ENCODE results near the gene TMEM45A. TPM values are rescaled to one million over a fixed set of nuclear protein-coding genes. Genes with fewer than 3 reads are reported as not detected.

TMEM45A gene
- total RNA-seq, 1 donor from 2014 or later = 178 TPM

GRCh38 chr3:100613721-100614390, 121.4 kb downstream of the TMEM45A start:
- DNase-seq (ENCODE audit: low spot score) = no peak

DNA sequence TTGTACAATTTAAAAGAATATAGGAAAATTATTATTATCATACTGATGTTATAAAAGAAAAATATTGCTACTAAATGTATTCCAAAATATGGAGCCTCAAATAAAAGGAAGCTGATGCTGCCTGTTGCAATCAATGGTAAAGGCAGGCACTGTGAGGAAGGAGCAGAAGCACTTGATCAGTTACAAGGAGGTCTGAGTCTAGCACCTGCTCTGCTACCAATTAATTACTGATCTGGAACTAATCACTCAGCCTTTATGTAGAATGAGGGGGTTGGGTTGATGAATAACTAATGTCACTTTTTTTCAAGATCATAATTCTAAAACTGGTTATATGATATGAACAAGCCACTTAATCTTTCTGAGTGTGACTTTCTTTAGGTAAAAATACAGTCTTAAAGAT, 122.5 kb downstream of the TMEM45A start:
- DNase-seq (ENCODE audit: low spot score) = no peak

GRCh38 chr3:100615684-100616083, 123.3 kb downstream of the TMEM45A start:
- DNase-seq (ENCODE audit: low spot score) = no peak

GRCh38 chr3:100621251-100621650, 128.8 kb downstream of the TMEM45A start:
- DNase-seq (ENCODE audit: low spot score) = no peak

Other genes with a start within 250 kb of the TMEM45A start
- 67.4 TPM for gene TBC1D23, start 231.6 kb upstream of the TMEM45A start, total RNA-seq (ENCODE audit: insufficient read depth, low replicate concordance)
- 8.2 TPM for gene NIT2, start 157.9 kb upstream of the TMEM45A start, total RNA-seq (ENCODE audit: insufficient read depth, low replicate concordance)
- gene TOMM70, start 91.5 kb upstream of the TMEM45A start, total RNA-seq (ENCODE audit: insufficient read depth, low replicate concordance) = 58.7 TPM
- 2.4 TPM for gene LNP1, start 91.1 kb upstream of the TMEM45A start, total RNA-seq (ENCODE audit: insufficient read depth, low replicate concordance)
- gene ADGRG7, start 117.0 kb downstream of the TMEM45A start, total RNA-seq (ENCODE audit: insufficient read depth, low replicate concordance) = 2.9 TPM
- gene TFG, start 216.9 kb downstream of the TMEM45A start, total RNA-seq (ENCODE audit: insufficient read depth, low replicate concordance) = 101 TPM

Measured in umbilical cord (tissue), 2 donors.